Amniotic stem cell (primary cell): Measurements from ENCODE around the gene ZIC2.

ENCODE experiments used
- DNase-seq: peaks from one replicate; lab custom pipeline; 2025; lab: John Stamatoyannopoulos, UW

Gene ZIC2

DNA sequence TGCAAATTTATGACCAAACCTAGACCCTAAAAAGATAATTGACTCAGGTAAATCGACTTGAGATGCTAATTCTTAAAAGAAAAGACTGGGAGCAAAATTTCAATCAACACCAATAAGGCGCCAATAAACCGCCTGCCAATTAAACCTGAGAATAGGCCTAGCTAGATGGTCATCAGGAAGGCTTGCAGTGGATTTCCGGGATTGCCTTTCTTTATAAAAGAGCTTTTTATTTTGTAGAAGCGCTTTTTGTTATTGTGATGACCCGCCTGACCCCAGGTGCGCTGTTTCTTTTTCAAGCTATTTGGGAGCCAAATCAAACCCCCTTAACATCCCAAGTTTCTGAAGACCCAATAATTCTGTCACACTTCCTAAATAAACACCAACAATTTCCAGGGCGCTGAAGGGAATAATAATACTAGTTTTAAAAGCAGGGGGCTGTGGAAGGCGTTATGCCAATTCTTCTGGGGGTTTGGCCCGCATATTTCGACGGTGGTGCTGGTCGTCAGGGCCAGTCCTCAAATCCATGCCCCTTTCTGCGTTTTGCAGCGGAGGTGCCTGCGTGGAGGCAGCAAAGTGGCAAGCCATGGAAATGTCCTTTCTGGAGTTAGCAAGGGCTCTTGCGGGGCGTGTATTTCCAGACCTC lies 7.2 kb upstream of the ZIC2 start:
- DNase-seq = no peak

DNA sequence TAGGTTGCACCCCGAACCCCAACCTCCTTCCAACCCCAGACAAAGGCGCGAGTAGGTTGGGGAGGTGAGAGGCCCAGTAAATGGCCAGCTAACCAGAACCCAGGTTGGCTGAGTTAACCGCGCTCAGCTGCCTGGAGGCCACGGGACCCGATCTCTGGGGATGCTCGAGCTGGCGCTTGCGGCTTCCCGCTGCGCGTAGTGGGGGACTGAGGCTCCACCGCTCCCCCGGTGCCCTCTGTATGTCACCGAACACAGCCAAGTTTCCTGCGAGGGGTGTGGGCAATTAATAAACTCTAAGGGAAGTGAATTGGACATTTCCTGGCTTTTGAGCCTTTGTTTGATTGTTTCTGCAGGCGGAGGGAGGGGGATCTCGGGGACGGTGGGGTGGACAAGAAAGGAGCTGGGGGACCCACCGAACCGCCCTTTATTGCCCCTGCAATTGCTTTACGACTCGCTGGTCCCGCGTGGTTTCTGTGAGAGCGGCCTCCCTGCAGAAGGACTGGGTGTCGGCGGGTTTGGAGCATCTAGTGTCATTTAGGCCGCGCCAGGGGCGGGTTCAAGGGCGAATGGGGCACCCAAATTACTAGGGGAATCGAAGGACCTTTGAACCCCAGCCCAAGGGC lies 6.5 kb upstream of the ZIC2 start:
- no peak for DNase-seq

DNA sequence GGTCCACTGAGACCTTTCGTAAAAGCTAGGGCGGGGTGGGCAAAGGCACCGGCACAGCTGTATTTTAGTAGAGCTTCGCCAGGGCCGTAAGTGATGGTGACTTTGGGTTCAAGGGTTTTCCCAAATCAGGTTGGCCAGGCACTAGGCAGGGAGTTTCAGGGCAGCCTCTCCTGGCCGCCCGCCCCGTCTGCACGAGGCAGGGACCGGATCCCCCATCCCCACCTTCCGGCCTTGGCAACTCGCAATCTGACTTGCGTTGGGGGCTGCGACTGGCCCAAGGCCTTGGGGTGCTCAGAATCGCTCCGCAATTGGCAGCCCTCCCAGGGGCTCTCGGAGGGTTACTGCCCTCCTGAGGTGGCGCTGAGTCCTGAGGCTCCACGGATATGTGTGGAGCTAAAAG lies 6.0 kb upstream of the ZIC2 start:
- DNase-seq = no peak

DNA sequence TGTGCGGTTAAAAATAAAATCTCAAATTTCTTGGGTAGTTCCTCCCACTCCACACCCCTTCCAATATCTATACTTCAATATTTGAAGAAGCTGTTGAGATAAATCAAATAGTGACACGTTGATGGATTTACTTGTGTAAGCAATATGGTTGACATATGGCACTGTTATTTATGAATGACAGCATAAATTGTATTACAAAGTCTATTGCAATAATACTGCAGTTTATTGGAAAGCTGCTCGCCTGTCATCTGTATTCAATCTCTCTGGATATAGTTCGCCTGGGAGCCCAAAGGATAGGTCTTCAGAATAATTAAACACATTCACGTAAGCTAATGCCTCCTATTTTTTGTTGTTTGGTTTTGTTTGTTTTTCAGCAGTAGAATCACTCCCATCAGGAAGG lies 5.0 kb upstream of the ZIC2 start:
- no peak for DNase-seq

DNA sequence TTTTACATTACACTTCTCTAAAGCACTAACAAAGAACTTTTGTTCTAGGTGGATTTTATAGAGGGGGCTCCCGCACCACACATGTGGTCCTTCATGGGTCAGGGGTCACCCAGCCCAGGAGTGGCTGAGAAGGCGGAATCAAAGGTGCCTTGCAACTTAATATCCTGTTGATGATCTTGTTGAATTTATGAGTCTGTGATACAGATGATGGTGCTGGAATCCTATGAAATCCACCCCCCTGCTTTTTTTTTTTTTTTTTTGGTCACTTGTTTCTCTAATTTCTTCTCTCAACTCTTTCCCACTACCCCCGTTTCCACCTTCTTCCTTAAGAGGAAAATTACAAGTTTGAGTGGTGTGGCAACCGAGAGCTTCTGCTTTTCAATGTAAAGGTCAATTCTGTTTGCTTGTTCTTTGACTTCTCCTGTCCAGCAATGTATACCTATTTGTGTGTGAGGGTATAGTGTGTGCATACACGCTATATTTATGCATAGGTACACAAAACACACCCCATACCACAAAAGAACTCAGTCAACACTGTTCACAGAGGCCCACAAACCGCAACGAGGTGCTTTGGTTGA lies 4.2 kb upstream of the ZIC2 start:
- no peak for DNase-seq

DNA sequence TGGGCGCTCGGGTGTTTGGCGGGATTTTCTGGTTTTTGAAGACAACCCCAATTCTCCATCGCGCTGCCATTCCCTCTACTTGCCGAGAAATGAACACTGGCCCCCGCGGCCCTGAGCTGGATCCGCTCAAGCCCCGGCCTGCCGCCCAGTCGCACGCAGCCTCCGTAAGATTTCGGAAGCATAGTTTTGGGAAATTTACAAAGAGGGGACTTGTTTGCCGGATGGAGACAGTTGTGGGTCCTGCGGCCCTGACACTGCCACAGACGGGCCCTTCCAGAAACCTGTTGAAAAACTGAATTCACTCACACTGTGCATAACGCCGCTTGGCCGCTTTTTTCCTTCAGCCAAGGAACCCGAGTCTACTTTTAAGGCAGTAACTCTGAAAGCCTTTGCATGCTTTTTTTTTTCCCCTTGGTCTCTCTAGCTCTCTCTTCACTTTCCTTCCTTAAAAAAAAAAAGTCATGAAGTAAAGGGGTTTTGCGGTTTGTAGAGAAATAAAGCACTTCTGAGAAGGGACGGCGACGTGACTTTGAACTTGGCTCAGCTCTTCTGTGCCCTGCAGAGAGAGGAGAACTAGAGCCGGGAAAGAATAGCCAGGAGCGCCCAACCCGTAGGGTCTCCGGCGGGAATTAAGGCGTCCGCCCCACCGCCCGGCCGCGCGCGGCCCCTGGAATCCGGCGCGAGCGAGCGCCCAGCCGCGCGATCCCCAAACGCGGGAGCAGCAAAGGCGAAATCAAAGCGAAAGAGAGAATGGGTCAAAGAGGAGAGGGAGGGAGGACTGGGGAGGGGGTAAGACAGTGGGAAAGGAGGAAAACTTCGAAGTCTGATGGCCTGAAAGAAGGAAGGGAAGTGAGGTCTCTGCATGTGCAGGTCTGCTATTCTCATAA lies 3.4 kb upstream of the ZIC2 start:
- no peak for DNase-seq

DNA sequence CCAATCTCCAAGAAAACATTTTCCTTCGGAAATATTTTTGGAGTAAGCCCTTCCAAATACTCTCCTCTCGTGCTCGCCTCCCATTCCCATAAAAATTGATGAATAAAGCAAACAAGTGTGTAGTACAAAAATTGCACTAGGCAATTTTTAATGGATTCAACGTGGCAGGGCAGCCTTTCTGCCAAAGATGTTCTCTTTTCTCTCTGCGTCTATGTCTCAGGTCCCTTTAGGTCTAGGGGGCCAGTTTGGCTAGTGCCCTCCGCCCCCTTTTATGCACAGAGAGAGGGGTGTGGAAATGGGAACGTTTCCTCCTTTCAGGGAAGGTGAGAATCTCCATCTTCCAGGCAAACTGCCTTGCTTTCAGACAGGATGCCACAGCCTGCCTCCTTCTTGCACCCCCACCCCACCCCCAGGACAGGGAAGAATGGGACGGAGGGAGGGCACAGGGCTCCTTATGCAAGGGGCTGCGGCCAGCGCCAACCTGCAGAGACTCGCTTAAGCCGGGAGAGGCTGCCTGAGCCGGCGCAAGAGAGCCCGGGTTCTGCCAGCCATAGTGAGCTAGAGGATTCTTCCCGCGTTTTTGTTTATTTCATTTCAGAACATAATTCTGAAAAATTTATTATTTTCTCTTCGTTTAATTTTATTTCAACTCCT lies 2.7 kb upstream of the ZIC2 start:
- DNase-seq = no peak

DNA sequence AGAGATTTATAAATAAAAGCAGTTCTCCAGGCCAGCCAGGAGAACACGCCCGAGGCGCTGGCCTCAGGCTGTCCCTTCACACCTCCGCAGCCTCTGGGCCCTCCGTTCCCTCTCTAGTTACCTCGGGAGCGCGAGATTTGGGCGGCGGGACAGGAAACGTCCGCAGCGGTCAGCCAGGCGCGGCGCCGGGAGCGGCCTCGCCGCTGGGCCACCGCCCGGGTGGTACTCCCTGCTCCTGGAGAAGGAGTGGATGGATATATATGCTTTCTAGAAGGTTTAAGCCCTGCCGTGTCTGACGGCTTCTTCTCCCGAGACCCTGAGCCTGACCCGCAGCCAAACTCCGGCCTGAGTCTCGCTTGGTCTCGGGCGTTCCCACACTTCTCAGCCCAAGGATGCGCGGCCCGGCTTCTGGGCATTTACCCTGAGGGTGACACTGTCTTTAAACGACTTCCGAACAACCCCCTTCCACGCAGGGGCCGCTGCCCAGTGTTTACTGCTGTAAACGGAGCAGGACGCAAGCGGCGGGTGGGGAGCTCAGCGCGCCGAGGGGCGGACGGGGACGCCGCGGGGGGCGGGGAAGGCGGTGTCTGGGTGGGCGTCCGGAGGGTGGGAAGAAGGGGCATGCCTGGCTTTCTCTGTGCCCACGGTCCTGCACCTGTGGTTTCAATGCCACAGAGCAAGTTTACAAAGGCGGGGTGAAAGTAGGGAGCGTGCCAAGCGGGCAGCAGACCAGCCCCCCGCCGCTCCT lies 2.0 kb upstream of the ZIC2 start:
- DNase-seq = no peak

DNA sequence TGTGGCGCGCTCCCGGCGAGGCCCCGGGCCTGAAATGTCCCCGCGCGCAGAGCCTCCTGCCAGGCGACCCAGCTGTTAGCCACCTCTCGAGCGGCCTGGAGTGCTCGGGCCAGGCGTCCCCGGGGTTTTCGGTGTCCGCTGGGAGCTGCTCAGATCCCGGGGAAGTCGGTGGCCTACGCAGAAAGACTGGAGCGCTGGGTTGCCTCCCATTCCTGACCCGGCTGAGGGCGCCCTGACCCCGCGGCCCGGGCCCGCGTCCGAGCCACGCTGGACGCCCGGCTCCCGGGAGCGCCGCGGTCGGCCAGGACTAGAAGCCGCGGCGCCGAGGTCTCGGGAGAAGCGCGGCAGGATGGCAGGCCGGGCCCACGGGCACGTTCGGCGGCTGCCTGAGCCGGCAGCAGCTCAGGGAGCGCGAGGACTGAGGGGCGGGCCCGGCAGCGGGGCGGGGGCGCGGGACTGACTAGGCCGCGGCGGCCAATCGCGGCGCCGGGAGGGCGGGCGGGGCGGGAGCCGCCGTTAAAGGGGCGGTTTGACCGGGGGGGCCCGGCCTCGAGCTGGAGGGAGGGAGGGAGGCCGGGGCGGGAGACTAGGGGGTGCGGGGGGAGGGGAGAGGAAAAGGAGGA lies 1.3 kb upstream of the ZIC2 start:
- DNase-seq = peak; percentile 20

DNA sequence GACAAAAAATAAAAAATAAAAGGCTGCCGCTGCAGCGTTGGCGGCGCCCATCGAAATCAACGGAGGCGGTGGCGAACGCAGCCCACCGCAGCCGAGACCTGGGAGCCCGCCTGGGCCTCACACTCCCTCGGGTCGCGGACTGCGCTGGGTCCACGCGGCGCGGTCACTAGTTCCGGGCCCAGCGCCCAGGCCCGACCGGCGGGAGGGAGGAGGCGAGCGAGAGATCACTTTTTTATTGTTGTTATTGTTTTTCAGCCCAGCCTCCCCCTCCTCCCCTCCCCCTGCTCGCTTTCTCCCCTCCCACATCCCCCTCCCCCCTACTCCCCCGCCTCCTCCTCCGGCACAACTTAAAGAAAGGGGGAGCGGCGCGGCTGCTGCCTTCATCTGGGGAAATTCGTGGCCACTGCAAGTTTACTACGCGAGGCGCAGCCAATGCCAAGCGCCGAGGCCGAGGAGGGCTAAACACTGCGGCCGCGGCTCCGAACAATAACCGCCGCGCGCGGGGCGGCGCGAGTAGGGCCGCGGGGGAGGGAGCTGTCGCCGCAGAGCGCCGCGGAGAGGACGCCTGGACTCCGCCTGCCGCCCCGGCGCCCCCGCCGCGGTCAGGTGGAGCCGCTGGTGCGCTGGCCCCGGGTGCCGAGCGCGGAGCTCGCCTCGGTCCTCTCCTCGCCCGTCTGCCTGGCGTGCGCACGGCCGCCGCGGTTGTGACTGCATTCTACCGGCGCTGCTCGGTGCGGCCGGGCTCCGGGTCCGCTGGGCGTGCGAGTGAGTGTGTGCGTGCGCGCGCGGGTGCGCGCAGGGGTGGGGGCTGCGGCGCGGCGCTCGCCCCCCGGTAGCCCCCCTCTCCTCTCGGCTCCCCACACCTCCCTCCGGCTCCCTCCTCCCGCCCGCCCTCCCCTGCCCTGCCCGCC lies 505 bp upstream of the ZIC2 start:
- DNase-seq = no peak

DNA sequence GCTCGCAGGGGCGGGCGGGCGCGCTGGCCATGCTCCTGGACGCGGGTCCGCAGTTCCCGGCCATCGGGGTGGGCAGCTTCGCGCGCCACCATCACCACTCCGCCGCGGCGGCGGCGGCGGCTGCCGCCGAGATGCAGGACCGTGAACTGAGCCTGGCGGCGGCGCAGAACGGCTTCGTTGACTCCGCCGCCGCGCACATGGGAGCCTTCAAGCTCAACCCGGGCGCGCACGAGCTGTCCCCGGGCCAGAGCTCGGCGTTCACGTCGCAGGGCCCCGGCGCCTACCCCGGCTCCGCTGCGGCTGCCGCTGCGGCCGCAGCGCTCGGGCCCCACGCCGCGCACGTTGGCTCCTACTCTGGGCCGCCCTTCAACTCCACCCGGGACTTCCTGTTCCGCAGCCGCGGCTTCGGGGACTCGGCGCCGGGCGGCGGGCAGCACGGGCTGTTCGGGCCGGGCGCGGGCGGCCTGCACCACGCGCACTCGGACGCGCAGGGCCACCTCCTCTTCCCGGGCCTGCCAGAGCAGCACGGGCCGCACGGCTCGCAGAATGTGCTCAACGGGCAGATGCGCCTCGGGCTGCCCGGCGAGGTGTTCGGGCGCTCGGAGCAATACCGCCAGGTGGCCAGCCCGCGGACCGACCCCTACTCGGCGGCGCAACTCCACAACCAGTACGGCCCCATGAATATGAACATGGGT lies 599 bp downstream of the ZIC2 start:
- DNase-seq = no peak

DNA sequence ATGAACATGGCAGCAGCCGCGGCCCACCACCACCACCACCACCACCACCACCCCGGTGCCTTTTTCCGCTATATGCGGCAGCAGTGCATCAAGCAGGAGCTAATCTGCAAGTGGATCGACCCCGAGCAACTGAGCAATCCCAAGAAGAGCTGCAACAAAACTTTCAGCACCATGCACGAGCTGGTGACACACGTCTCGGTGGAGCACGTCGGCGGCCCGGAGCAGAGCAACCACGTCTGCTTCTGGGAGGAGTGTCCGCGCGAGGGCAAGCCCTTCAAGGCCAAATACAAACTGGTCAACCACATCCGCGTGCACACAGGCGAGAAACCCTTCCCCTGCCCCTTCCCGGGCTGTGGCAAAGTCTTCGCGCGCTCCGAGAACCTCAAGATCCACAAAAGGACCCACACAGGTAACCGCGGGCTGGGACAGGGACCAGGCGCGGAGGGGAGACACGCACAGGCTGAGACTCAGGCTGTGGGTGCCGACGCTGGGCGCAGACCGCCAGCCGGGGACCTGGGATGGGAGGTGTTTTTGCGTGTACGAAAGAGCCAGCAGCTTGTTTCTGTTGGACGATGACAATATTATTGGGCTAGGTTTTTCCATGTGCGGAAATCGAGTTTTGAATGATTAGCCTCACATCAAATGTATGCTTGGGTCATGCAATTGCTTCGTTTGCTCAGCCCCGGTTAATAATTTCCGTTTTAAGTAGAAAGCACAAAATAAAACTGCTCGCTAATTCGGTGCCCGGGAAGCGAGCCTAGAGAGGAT lies 1.3 kb downstream of the ZIC2 start:
- no peak for DNase-seq

DNA sequence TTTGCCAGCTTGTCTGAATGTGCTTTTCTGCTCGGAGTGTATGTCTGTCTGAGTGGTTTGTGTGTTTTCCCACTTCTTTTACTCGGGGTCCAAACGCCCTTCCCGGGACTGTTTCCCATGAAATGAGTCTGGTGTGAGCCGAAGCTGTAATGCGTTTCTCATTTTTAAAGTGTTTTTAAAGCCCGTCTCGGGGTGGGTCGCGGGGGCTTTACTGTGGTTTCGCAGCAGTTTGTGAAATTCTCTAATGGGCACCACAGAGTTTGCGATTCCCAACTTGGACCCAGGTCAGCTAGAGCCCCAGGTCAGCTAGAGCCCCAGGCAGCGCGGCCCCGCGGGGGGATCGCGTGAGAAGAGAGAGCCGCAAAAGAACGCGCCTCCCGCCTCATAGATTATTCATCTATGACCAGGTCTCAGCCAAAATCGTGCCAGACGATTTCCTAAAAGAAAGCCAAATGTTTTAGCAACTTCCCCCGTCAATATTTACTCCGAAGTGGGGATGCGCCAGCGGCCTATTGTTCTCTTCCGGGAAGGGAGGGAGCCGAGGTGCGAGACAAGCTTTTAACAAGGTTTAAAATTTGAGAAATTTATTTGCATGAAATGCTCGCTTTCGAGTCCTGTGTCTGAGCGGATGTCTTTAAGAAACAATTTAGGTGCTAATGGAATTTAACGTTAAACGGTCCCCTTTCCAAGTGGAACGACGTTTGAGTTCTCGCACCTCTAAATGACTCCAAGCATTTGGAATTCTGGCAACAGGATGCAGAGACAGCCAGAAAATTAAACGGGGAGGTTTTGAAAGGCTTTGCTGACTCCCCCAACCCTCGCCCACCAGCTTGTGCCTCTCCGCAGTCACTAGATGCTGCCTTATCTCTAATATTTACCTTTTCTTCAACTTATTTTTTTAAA lies 2.2 kb downstream of the ZIC2 start:
- no peak for DNase-seq

DNA sequence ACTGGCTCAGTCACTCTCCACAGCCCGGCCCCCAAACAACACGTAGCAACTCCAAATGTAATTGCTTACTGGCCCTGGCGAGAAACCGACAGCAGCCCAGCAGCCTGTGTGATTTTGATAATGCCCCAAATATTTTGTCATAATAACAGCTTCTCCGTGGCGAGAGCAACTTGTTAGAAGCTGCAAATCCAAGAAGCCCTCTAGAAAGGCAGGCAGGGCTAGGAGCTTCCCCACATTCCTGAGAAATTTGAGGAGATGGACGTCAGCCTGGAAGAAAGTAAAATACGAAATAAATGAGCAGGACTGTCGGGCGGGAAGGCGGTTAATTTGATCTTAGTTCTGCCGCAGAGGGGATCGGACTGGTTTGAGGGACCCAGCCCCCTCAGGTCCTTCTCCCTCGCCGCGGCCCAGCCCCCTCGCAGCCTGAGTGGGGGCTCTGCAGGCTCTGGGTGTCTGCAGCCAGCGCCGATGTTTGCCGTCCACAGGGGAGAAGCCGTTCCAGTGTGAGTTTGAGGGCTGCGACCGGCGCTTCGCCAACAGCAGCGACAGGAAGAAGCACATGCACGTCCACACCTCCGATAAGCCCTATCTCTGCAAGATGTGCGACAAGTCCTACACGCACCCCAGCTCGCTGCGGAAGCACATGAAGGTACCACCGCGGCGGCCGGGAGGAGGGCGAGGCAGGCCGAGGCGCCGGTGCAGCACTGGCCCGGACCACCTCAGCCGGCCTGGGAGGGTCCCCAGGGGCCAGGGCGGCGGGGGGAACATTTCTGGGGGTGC lies 3.1 kb downstream of the ZIC2 start:
- DNase-seq = no peak

DNA sequence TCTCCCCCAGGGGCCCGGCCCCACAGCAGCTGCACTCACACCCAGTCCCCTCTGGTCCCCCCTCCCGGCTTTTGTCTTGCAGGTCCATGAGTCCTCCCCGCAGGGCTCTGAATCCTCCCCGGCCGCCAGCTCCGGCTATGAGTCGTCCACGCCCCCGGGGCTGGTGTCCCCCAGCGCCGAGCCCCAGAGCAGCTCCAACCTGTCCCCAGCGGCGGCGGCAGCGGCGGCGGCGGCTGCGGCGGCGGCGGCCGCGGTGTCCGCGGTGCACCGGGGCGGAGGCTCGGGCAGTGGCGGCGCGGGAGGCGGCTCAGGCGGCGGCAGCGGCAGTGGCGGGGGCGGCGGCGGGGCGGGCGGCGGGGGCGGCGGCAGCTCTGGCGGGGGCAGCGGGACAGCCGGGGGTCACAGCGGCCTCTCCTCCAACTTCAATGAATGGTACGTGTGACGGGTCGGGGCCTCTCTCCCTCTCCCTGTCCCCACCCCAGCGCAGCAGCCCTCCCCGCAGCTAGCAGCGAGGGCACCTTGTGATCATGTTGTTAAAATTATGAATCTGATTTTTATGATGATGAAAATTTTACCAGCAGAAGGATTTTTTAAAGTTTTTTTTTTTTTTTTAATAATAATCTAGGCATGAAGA lies 3.8 kb downstream of the ZIC2 start:
- no peak for DNase-seq

DNA sequence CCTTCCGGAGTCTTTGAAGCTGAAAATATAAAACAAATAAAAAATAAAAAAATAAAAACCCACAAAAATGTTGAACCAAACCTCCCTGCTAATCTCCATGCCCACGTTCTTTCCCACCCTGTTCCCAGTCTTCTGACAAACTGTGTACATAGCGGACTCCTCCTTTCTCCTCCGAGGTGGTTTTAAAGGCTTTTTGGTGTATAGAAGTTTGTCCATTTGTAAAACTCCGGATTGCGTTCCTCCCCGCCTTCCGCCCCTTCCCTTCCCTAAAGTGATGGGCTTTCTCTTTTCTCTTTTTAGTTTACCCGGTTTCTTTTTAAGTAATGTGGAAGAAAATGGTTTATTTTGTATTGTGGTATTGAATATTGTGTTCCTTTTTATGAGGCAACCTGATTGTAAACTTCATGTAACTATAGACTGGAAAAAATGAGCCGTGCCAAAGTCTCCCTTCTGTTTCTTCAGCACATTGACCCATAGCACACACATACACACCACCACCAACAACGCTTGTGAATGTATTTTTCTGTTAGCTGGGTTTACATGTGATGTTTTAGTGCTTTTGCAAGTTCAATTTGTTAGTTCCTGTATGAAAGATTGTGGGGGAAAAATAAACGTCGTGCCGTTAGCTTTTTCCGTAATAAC lies 4.4 kb downstream of the ZIC2 start:
- no peak for DNase-seq
